BLaER1 treated with 17β-estradiol and CSF1 and Interleukin-3, amounts not matched to agents 10 nM and 100 nM (cell line): Measurements from ENCODE around the gene MTMR8.
A peak's percentile ranks its signal among the peaks of the same experiment; 100 is the strongest.
"Not testable (repeated sequence)": the region's sequence is repeated elsewhere in the genome, so short reads cannot be mapped to it uniquely, and the experiment has no call there.

Experiments
- H3K27ac ChIP-seq, 11 experiments: shearing (Covaris generic); formaldehyde crosslinking; 2 replicates each; pipeline ENCODE4 v1.8.1; 2022
- H3K27me3 ChIP-seq, 11 experiments: shearing (Covaris generic); formaldehyde crosslinking; 2 replicates each; pipeline ENCODE4 v1.8.1; 2022
- H3K36me3 ChIP-seq, 11 experiments: shearing (Covaris generic); formaldehyde crosslinking; 2 replicates each; pipeline ENCODE4 v1.8.1; 2022
- H3K4me1 ChIP-seq, 10 experiments: shearing (Covaris generic); formaldehyde crosslinking; 2 replicates each; pipeline ENCODE4 v1.8.1; 2022
- H3K4me2 ChIP-seq, 11 experiments: shearing (Covaris generic); formaldehyde crosslinking; 2 replicates each; pipeline ENCODE4 v1.8.1; 2022
- H3K4me3 ChIP-seq, 10 experiments: shearing (Covaris generic); formaldehyde crosslinking; 2 replicates each; pipeline ENCODE4 v1.8.1; 2022
- H3K9ac ChIP-seq, 11 experiments: shearing (Covaris generic); formaldehyde crosslinking; 2 replicates each; pipeline ENCODE4 v1.8.1; 2022
- H3K9me3 ChIP-seq, 11 experiments: shearing (Covaris generic); formaldehyde crosslinking; replicated peaks in 1 of 11; 2 replicates each; pipeline ENCODE4 v1.8.1; 2022
- H4K20me1 ChIP-seq, 11 experiments: shearing (Covaris generic); formaldehyde crosslinking; 2 replicates each; pipeline ENCODE4 v1.8.1; 2022
- Cebpa-rat ChIP-seq, 11 experiments: shearing (Covaris generic); IDR thresholded peaks; 2 replicates each; pipeline ENCODE4 v1.8.1; 2022

Gene MTMR8

GRCh38 chrX:64395568-64395929 is 297 bp upstream of the MTMR8 start:
- peak overlapping the region; percentile 61 to 81 (median 70) for H3K4me3 ChIP-seq
- peaks cover 0 to 24% (median 5%) of the 10 kb centered on the region in 11 experiments; a peak in 11 of 22 replicates for H3K27me3 ChIP-seq
- peaks cover 0 to 15% (median 10%) of the 10 kb centered on the region in 10 experiments; a peak in 9 of 20 replicates for H3K4me1 ChIP-seq
- TF ChIP-seq Cebpa-rat (IDR thresholded peaks at IDR 0.05), result no peak
- peak overlapping the region; percentile 67 to 80 (median 74); a peak in 19 of 22 replicates for H3K9ac ChIP-seq
- peak overlapping the region; percentile 62 to 80 (median 75); a peak in 20 of 22 replicates for H3K4me2 ChIP-seq
- H3K36me3 ChIP-seq, result no peaks in the 10 kb centered on the region
- H3K27ac ChIP-seq, result peak overlapping the region in 4 of 11 experiments; percentile 56 to 76 (median 71); a peak in 3 of 22 replicates
- peaks cover 0 to 16% (median 9%) of the 10 kb centered on the region in 11 experiments; a peak in 7 of 22 replicates for H3K9me3 ChIP-seq
- H4K20me1 ChIP-seq, result no peaks in the 10 kb centered on the region

- Histone ChIP-seq H3K27ac (peak overlapping the region in 9 of 11 experiments; percentile 38 to 76 (median 64); a peak in 15 of 22 replicates), H3K27me3 (peaks cover 0 to 25% (median 4%) of the 10 kb centered on the region in 11 experiments; a peak in 10 of 22 replicates), H3K9ac (peak overlapping the region; percentile 67 to 80 (median 74)), H3K4me1 (peaks cover 0 to 15% (median 10%) of the 10 kb centered on the region in 10 experiments; a peak in 9 of 20 replicates), H3K4me2 (peak overlapping the region; percentile 62 to 80 (median 75)), H4K20me1 (no peaks in the 10 kb centered on the region), H3K9me3 (peaks cover 0 to 16% (median 9%) of the 10 kb centered on the region in 11 experiments; a peak in 7 of 22 replicates), H3K4me3 (peak overlapping the region; percentile 61 to 81 (median 70)), H3K36me3 (no peaks in the 10 kb centered on the region)
- no peak for TF ChIP-seq Cebpa-rat (IDR thresholded peaks at IDR 0.05)
Observed at GRCh38 chrX:64394059-64394873, 986 bp downstream of the MTMR8 start.

DNA sequence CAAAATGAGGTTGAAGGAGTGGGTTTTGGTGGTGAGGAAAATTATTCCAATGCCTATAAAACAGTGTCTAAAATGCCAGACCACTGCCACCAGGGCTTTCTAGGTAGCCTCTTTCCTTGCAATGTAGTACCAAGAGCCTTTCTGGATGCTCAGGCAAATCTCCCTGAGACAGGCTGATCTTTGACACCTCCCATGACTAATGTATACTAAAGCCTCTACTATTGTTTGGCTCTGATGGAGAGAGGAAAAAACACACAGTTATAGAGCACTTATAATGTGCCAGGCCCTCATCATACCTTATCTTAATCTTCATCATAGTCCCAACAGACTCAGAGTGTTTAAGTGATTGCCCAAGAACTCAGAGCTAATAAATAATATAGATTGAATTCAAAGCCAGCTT is 5.8 kb downstream of the MTMR8 start:
- H3K9ac ChIP-seq, result no peak overlapping the region
- H3K4me3 ChIP-seq, result no peak overlapping the region
- peaks cover 11 to 26% (median 17%) of the 10 kb centered on the region in 11 experiments for H3K9me3 ChIP-seq
- no peaks in the 10 kb centered on the region for H4K20me1 ChIP-seq
- no peak for TF ChIP-seq Cebpa-rat (IDR thresholded peaks at IDR 0.05)
- peaks cover 0 to 13% (median 9%) of the 10 kb centered on the region in 10 experiments; a peak in 9 of 20 replicates for H3K4me1 ChIP-seq
- H3K27me3 ChIP-seq, result peaks cover 0 to 22% (median 5%) of the 10 kb centered on the region in 11 experiments; a peak in 7 of 22 replicates
- H3K4me2 ChIP-seq, result no peak overlapping the region
- H3K36me3 ChIP-seq, result peaks cover 0 to 11% (median 0%) of the 10 kb centered on the region in 11 experiments; a peak in 6 of 22 replicates
- no peak overlapping the region for H3K27ac ChIP-seq

- H4K20me1 ChIP-seq, H3K4me1 ChIP-seq, H3K9ac ChIP-seq, H3K27me3 ChIP-seq, H3K4me2 ChIP-seq, H3K27ac ChIP-seq, H3K4me3 ChIP-seq: not testable (repeated sequence)
- H3K36me3 ChIP-seq, result peaks cover 0 to 15% (median 4%) of the 10 kb centered on the region in 11 experiments; a peak in 8 of 22 replicates
- H3K9me3 ChIP-seq, result peaks cover 58 to 95% (median 66%) of the 10 kb centered on the region in 11 experiments
Observed at GRCh38 chrX:64380789-64381188, 14.5 kb downstream of the MTMR8 start.

GRCh38 chrX:64379924-64380323 is 15.3 kb downstream of the MTMR8 start:
- H3K9me3 ChIP-seq, result peaks cover 59 to 95% (median 66%) of the 10 kb centered on the region in 11 experiments

GRCh38 chrX:64377753-64378152 is 17.5 kb downstream of the MTMR8 start:
- no peaks in the 10 kb centered on the region for H3K27me3 ChIP-seq
- H3K9me3 ChIP-seq, result peaks cover 41 to 87% (median 54%) of the 10 kb centered on the region in 11 experiments
- H3K36me3 ChIP-seq, result peaks cover 0 to 7% (median 0%) of the 10 kb centered on the region in 11 experiments; a peak in 3 of 22 replicates
- no peak for TF ChIP-seq Cebpa-rat (IDR thresholded peaks at IDR 0.05)
- H3K4me2 ChIP-seq, result no peak overlapping the region
- H3K9ac ChIP-seq, result no peak overlapping the region
- no peaks in the 10 kb centered on the region for H4K20me1 ChIP-seq
- no peaks in the 10 kb centered on the region for H3K4me1 ChIP-seq
- H3K4me3 ChIP-seq, result no peak overlapping the region
- no peak overlapping the region for H3K27ac ChIP-seq

More at GRCh38 chrX:64379924-64380323, 15.3 kb downstream of the MTMR8 start:
- H4K20me1 ChIP-seq, result no peaks in the 10 kb centered on the region
- H3K4me2 ChIP-seq, result no peak overlapping the region
- TF ChIP-seq Cebpa-rat (IDR thresholded peaks at IDR 0.05), result no peak
- H3K4me1 ChIP-seq, result no peaks in the 10 kb centered on the region
- peaks cover 0 to 6% (median 0%) of the 10 kb centered on the region in 11 experiments; a peak in 1 of 22 replicates for H3K27me3 ChIP-seq
- H3K27ac ChIP-seq, result no peak overlapping the region
- H3K36me3 ChIP-seq, result peaks cover 0 to 15% (median 3%) of the 10 kb centered on the region in 11 experiments; a peak in 7 of 22 replicates
- H3K9ac ChIP-seq, result no peak overlapping the region
- H3K4me3 ChIP-seq, result no peak overlapping the region

DNA sequence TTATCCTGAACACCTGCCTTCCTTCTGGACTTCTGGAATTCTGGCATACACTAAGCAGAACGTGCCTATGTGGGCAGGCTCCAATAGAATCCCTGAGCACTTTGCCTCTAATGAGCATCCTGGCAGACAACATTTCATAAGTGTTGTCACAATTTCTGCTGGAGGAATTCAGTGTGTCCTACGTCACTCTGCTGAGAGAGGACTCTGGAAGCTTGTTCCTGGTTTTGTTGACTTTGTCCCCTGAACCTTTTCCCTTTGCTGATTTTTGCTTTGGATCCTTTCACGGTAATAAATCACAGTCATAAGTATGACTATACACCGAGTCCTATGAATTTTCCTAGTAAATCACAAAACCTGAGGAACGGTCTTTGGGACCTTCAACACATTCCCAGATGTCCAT is 43.2 kb downstream of the MTMR8 start:
- peaks cover 0 to 38% (median 11%) of the 10 kb centered on the region in 11 experiments; a peak in 8 of 22 replicates for H3K36me3 ChIP-seq
- H4K20me1 ChIP-seq, result no peaks in the 10 kb centered on the region
- H3K27ac ChIP-seq, result no peak overlapping the region
- H3K4me2 ChIP-seq, result no peak overlapping the region
- no peak for TF ChIP-seq Cebpa-rat (IDR thresholded peaks at IDR 0.05)
- H3K27me3 ChIP-seq, result peaks cover 6 to 34% (median 22%) of the 10 kb centered on the region in 11 experiments; a peak in 15 of 22 replicates
- no peaks in the 10 kb centered on the region for H3K4me1 ChIP-seq
- H3K9me3 ChIP-seq, result no peaks in the 10 kb centered on the region
- H3K9ac ChIP-seq, result no peak overlapping the region
- H3K4me3 ChIP-seq, result no peak overlapping the region

DNA sequence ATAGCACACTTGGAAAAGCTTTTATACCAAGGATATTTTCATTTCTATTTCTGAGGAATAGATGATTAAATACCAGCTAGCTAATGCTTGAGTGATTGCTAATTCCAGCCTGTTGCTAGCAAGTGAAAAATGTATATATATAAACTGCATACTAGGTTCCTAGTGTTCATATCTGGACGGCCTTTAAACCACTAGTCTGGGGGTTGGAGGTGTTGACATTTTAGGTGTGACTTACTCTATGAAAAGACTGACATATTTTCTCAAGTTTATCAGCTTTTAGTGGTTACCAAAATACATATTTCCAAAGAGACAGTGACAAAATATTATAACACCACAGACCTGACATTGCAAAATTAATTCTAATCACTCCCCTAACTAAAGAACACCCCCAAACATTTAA is 44.7 kb downstream of the MTMR8 start:
- no peak for TF ChIP-seq Cebpa-rat (IDR thresholded peaks at IDR 0.05)
- Histone ChIP-seq H3K4me3 (no peak overlapping the region), H4K20me1 (no peaks in the 10 kb centered on the region), H3K4me1 (no peaks in the 10 kb centered on the region), H3K4me2 (no peak overlapping the region), H3K27ac (no peak overlapping the region), H3K36me3 (peaks cover 0 to 38% (median 11%) of the 10 kb centered on the region in 11 experiments; a peak in 8 of 22 replicates), H3K9me3 (no peaks in the 10 kb centered on the region), H3K27me3 (peaks cover 2 to 19% (median 12%) of the 10 kb centered on the region in 11 experiments; a peak in 12 of 22 replicates), H3K9ac (no peak overlapping the region)

DNA sequence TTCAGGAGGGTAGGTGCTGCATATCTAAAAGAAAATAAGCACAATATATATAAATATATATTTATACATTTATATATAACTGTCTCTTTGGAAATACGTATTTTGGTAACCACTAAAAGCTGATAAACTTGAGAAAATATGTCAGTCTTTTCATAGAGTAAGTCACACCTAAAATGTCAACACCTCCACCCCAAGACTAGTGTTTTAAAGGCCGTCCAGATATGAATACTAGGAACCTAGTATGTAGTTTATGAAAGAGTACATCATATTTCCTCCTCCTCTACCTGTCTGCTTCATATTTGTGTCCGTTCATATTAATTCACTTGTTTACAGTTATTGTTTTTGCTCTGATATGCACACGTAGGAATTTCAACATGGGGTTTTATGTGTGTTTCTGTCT is 45.2 kb downstream of the MTMR8 start:
- Histone ChIP-seq H4K20me1 (no peaks in the 10 kb centered on the region), H3K4me3 (no peak overlapping the region), H3K27me3 (peaks cover 0 to 16% (median 8%) of the 10 kb centered on the region in 11 experiments; a peak in 11 of 22 replicates), H3K9me3 (no peaks in the 10 kb centered on the region), H3K9ac (no peak overlapping the region), H3K4me2 (no peak overlapping the region), H3K27ac (no peak overlapping the region), H3K36me3 (peaks cover 0 to 36% (median 11%) of the 10 kb centered on the region in 11 experiments; a peak in 8 of 22 replicates), H3K4me1 (no peaks in the 10 kb centered on the region)
- TF ChIP-seq Cebpa-rat (IDR thresholded peaks at IDR 0.05), result no peak
